ENCODE measurements around the gene GPX3. TPM values are rescaled to one million over a fixed set of nuclear protein-coding genes. Genes with fewer than 3 reads are reported as not detected.

GPX3 gene
- total and polyA plus RNA-seq, 2 experiments from 2014 or later = 40.9 to 69.9 TPM

GRCh38 chr5:151042453-151043093 lies 22.2 kb downstream of the GPX3 start:
- Histone ChIP-seq H3K4me2 (no peak overlapping the region), H4K20me1 (ENCODE audit: insufficient read depth, poor library complexity, severe bottlenecking) (no peaks in the 10 kb centered on the region), H3K79me2 (no peaks in the 10 kb centered on the region), H3K4me3 (no peak overlapping the region), H3K4me1 (ENCODE audit: insufficient read depth) (peaks cover 4% of the 10 kb centered on the region), H2AFZ (no peak overlapping the region), H3K36me3 (replicated peaks; ENCODE audit: insufficient read depth, low read depth) (no peaks in the 10 kb centered on the region), H3K27me3 (no peaks in the 10 kb centered on the region), H3K27ac (no peak overlapping the region), H3K9me3 (ENCODE audit: low read depth) (no peaks in the 10 kb centered on the region), H3K9me2 (replicated peaks; ENCODE audit: insufficient read depth) (no peaks in the 10 kb centered on the region)
- DNase-seq (ENCODE audit: low spot score) = no peak
- no peak for TF ChIP-seq EZH2 (IDR thresholded peaks at IDR 0.05; ENCODE audit: borderline replicate concordance)
- TF ChIP-seq CTCF (IDR thresholded peaks at IDR 0.05; ENCODE audit: poor library complexity) = no peak
- 88% methylated on average over 12 of the region's 12 CpGs for WGBS (ENCODE audit: low lambda C conversion rate, missing lambda C conversion rate)

- Histone ChIP-seq H3K79me2 (no peaks in the 10 kb centered on the region), H3K9me2 (replicated peaks; ENCODE audit: insufficient read depth) (no peaks in the 10 kb centered on the region), H3K4me1 (ENCODE audit: insufficient read depth) (no peaks in the 10 kb centered on the region), H4K20me1 (ENCODE audit: insufficient read depth, poor library complexity, severe bottlenecking) (no peaks in the 10 kb centered on the region), H3K4me2 (no peak overlapping the region), H3K36me3 (replicated peaks; ENCODE audit: insufficient read depth, low read depth) (no peaks in the 10 kb centered on the region), H3K27me3 (no peaks in the 10 kb centered on the region), H3K4me3 (no peak overlapping the region), H2AFZ (no peak overlapping the region), H3K27ac (no peak overlapping the region), H3K9me3 (ENCODE audit: low read depth) (no peaks in the 10 kb centered on the region)
- TF ChIP-seq EZH2 (IDR thresholded peaks at IDR 0.05; ENCODE audit: borderline replicate concordance) (no peak), CTCF (IDR thresholded peaks at IDR 0.05; ENCODE audit: poor library complexity) (peak; percentile 53)
- DNase-seq (ENCODE audit: low spot score) = no peak
- 88% methylated on average over 13 of the region's 13 CpGs for WGBS (ENCODE audit: low lambda C conversion rate, missing lambda C conversion rate)
Observed at GRCh38 chr5:151047814-151048425, 27.5 kb downstream of the GPX3 start.

- Histone ChIP-seq H3K27me3 (no peaks in the 10 kb centered on the region), H3K36me3 (replicated peaks; ENCODE audit: insufficient read depth, low read depth) (no peaks in the 10 kb centered on the region), H3K9me2 (replicated peaks; ENCODE audit: insufficient read depth) (no peaks in the 10 kb centered on the region), H3K79me2 (no peaks in the 10 kb centered on the region), H4K20me1 (ENCODE audit: insufficient read depth, poor library complexity, severe bottlenecking) (no peaks in the 10 kb centered on the region), H2AFZ (no peak overlapping the region), H3K4me3 (no peak overlapping the region), H3K4me1 (ENCODE audit: insufficient read depth) (no peaks in the 10 kb centered on the region), H3K27ac (no peak overlapping the region), H3K9me3 (ENCODE audit: low read depth) (no peaks in the 10 kb centered on the region), H3K4me2 (no peak overlapping the region)
- DNase-seq (ENCODE audit: low spot score) = no peak
- 78% methylated on average over 7 of the region's 7 CpGs for WGBS (ENCODE audit: low lambda C conversion rate, missing lambda C conversion rate)
- TF ChIP-seq CTCF (IDR thresholded peaks at IDR 0.05; ENCODE audit: poor library complexity) (peak; percentile 25), EZH2phosphoT487 (IDR thresholded peaks at IDR 0.05; ENCODE audit: low read depth, severe bottlenecking, unreplicated experiment) (no peak), EZH2 (IDR thresholded peaks at IDR 0.05; ENCODE audit: borderline replicate concordance) (no peak)
Observed at GRCh38 chr5:151048526-151048925, 28.1 kb downstream of the GPX3 start.

All from hepatocyte (in vitro differentiated cells).